ENCODE measurements around the gene ZNF569.
"Not testable (repeated sequence)": the region's sequence is repeated elsewhere in the genome, so short reads cannot be mapped to it uniquely, and the experiment has no call there.

ZNF569 gene

DNA sequence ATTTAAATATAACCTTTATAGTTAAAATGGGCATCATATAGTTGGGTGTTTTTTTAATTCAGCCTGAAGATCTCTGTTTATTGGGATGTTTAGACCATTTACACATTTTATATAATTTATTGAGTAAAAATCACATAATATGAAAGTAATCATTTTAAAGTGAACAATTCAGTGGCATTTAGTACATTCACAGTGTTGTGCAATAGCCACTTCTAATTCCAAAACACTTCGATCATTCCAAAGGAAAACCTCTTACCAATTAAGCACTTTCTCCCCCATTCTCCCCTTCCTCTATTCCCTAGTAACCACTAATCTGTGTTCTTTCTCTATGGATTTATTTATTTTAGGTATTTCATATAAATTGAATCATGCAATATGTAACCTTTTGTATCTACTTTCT is 66.2 kb downstream of the ZNF569 start:
- DNase-seq (ENCODE audit: low spot score) = no peak

DNA sequence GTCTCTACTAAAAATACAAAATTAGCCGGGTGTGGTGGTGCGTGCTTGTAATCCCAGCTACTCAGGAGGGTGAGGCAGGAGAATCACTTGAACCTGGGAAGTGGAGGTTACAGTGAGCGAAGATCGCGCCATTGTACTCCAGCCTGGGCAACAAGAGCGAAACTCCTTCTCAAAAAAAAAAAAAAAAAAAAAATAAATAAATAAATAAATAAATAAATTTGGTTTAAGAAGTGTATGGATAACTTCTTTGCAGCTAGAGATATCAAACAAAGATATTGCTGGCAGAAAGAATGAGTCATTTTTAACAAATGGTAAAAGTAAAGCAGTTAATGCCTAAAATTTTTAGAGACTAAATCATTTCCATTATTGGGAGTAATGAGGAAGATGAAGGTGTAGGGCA is 75.8 kb downstream of the ZNF569 start:
- not testable (repeated sequence) for DNase-seq (ENCODE audit: low spot score)

DNA sequence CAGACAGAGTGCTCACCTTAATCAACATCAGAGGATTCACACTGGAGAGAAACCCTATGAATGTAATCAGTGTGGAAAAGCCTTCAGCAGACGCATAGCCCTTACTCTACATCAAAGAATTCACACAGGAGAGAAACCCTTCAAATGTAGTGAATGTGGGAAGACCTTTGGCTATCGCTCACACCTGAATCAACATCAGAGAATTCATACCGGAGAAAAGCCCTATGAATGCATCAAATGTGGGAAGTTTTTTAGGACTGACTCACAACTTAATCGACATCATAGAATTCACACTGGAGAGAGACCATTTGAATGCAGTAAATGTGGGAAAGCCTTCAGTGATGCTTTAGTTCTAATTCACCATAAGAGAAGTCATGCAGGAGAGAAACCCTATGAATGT is 78.0 kb downstream of the ZNF569 start:
- no peak for DNase-seq (ENCODE audit: low spot score)

DNA sequence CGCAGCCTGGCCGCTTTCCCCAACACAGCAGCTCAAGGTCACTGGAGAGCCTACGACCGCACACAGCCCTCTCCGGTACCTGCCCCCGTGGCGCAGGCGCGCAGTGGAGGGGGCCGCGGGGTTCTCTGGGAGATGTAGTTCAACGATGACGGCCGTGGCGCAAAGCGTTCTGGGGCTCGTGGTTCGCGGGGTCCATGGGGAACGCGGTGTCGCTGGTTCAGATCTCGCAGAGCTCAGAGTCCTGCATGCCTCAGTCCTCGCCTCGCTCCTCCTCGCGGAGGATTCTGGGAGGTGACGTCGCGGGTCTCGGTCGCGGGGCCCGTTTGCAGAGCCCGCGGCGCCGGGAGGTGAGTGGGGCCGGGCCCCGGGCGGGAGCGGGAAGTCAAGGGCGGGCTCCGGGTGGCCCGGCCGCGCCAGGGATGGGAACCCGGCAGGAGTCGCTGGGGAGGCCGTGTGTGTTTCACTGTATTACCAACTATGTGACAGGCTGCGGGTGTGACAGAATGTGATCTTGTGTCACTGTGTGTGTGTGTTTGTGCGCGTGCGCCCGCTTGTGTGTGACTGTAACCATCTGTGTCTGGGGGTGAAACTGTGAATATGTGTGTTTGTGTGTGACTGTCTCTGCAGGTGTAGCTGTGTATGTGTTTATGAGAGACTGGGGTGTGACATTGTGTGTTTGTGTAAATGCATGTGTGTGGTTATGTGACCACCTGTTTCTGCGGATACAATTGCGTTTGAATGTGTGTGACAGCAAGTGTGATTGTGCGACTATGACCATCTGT is 96.2 kb downstream of the ZNF569 start, which contains the start of gene ZNF527:
Gene ZNF527 (plus strand): TSS at position 220 of the 782 bp plus-strand sequence. CDS start 3,100 bp downstream, outside the sequence.
- DNase-seq (ENCODE audit: low spot score) = peak; percentile 98

DNA sequence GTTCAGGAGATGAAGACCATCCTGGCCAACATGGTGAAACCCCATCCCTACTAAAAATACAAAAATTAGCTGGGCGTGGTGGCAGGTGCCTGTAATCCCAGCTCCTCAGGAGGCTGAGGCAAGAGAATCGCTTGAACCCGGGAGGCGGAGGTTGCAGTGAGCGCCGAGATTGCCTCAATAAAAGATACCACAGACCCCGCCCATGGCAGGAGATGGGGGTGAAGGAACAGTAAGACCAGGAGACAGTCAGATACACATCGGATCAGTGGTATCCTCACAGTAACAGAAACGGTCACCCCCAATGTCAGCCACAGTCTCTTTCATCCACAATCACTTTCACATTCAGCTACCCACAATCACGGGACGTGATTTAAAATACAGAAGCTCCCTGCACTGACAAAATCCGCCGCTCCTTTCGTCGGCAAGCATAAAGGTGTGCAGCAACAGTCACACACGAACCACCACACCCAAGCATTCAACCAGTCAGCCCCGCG is 96.8 kb downstream of the ZNF569 start:
- not testable (repeated sequence) for DNase-seq (ENCODE audit: low spot score)

DNA sequence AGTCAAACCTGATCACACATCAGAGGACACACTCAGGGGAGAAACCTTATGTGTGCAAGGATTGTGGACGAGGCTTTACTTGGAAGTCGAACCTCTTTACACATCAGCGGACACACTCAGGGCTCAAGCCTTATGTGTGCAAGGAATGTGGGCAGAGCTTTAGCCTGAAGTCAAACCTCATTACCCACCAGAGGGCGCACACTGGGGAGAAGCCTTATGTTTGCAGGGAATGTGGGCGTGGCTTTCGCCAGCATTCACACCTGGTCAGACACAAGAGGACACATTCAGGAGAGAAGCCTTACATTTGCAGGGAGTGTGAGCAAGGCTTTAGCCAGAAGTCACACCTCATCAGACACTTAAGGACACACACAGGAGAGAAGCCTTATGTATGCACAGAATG is 104.5 kb downstream of the ZNF569 start:
- no peak for DNase-seq (ENCODE audit: low spot score)

DNA sequence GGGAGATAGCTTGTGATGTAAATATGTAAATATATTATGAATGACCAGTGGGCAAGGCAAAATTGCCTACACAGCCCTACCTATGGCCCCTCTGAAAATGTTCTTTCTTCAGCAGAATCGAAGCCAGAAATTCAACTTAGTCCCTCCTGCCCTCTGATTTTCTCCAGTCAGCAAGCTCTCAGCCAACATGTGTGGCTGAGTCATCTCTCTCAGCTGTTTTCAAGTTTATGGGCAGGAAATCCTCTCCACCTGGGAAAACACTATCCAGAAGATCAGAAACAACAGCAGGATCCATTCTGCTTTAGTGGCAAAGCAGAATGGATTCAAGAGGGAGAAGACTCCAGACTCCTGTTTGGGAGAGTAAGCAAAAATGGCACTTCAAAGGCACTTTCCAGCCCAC is 105.2 kb downstream of the ZNF569 start:
- DNase-seq (ENCODE audit: low spot score) = no peak

Measured in putamen (tissue), 1 donor.